ENCODE data around the gene NEMP1. TPM values are rescaled to one million over a fixed set of nuclear protein-coding genes. Genes with fewer than 3 reads are reported as not detected.

Gene NEMP1
- total RNA-seq, 4 donors from 2014 or later, result 4.0 to 66.7 (median 5.2) TPM

DNA sequence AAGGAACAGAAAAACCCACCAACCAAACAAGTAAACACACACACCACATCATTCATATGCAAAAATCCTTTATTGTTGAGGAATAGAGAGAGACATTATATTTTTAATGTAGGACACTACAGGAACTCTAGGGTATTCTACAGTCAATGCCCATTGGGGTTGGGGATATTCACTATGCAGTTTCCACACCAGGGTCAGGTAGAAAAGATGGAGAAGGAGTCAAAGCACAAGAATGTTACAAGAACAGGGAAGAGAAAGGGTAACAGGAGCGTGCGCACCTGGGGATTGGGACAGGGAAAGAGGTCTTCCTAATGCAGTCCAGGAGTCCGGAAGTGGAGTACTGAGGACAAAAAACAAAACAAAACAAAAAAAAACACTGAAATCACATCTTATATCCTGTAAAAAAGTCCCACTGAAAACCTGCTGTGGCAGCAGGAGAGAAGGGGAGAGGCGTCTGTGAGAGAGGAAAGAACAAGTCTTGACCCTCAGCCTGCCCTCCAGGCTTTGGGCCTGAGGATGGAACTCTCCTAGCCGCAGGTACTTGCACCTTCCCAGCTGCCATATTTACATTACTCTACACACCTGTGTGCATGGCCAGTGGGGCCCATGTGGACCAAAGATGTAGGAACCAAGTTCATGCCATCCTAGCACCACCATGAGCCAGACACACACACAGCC lies 68.5 kb downstream of the NEMP1 start:
- intact Hi-C loops (cut with DNase I; ENCODE audit: low total_unique reads) (loop anchor here (10.0 kb wide), 1 partner anchor 175 kb away; no protein-coding TSS in a partner anchor), in situ Hi-C loops (cut with MboI; ENCODE audit: low pct_ligation_motif_present in 1 of 4, low pct_unique_long_range_greater_than_20kb in 1 of 4, low sequenced_read_pairs in 3 of 4) (loop anchor here in 3 of 4 donors (10.0 kb wide), 3 partner anchors 45 to 165 kb away; partner anchors contain the start of gene MYO1A (in 1 of the 3))
- no peak for DNase-seq

DNA sequence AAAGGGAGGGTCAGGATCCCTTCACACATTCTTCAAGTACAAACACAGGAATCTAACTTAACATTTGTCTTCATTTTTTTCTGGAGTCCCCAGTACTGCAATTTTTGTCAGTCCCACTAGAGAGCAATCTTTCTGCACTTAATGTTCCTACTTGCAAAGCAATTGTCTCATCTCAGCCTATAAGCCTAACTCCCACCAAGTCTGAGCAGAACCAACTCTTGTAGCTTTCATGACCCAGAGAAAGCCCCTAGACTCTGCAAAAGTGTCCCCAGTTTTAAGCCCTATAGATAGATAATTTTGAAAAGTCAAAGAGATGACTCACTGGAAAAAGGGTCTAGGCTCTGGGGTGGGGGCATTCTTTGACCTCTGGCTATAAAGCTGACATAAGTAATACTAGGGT lies 70.4 kb downstream of the NEMP1 start:
- intact Hi-C loops (cut with DNase I; ENCODE audit: low total_unique reads), result loop anchor here (10.0 kb wide), 1 partner anchor 177 kb away; no protein-coding TSS in a partner anchor
- DNase-seq, result no peak
- Histone ChIP-seq H3K27me3 (no peaks in the 10 kb centered on the region), H3K9me3 (no peaks in the 10 kb centered on the region), H3K36me3 (peaks cover 0 to 3% (median 0%) of the 10 kb centered on the region in 4 donors), H3K27ac (peak overlapping the region; percentile 33 to 66 (median 52)), H3K4me3 (no peak overlapping the region), H3K4me1 (peaks cover 9 to 32% (median 23%) of the 10 kb centered on the region in 4 donors)
- TF ChIP-seq, protein P1, sequence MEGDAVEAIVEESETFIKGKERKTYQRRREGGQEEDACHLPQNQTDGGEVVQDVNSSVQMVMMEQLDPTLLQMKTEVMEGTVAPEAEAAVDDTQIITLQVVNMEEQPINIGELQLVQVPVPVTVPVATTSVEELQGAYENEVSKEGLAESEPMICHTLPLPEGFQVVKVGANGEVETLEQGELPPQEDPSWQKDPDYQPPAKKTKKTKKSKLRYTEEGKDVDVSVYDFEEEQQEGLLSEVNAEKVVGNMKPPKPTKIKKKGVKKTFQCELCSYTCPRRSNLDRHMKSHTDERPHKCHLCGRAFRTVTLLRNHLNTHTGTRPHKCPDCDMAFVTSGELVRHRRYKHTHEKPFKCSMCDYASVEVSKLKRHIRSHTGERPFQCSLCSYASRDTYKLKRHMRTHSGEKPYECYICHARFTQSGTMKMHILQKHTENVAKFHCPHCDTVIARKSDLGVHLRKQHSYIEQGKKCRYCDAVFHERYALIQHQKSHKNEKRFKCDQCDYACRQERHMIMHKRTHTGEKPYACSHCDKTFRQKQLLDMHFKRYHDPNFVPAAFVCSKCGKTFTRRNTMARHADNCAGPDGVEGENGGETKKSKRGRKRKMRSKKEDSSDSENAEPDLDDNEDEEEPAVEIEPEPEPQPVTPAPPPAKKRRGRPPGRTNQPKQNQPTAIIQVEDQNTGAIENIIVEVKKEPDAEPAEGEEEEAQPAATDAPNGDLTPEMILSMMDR (IDR thresholded peaks at IDR 0.05), result peak; percentile 58 to 76 (median 64)
- TF ChIP-seq POLR2AphosphoS5 (IDR thresholded peaks at IDR 0.05), result no peak
- in situ Hi-C loops (cut with MboI; ENCODE audit: low pct_ligation_motif_present in 1 of 4, low pct_unique_long_range_greater_than_20kb in 1 of 4, low sequenced_read_pairs in 3 of 4), result loop anchor here in 2 of 4 donors (10.0 kb wide), 2 partner anchors 47 to 57 kb away; partner anchors contain the start of gene MYO1A (in 1 of the 2)

More for the DNA sequence above, 68.5 kb downstream of the NEMP1 start:
- WGBS, 2 donors (ENCODE audit: low coverage in 1 of 2), result 92 to 100% methylated on average over 3 to 5 of the region's 5 CpGs
- Histone ChIP-seq H3K27me3 (no peaks in the 10 kb centered on the region), H3K4me3 (no peak overlapping the region), H3K36me3 (no peaks in the 10 kb centered on the region), H3K4me1 (peaks cover 9 to 27% (median 21%) of the 10 kb centered on the region in 4 donors), H3K9me3 (no peaks in the 10 kb centered on the region), H3K27ac (no peak overlapping the region)
- no peak for TF ChIP-seq POLR2A (IDR thresholded peaks at IDR 0.05)

DNA sequence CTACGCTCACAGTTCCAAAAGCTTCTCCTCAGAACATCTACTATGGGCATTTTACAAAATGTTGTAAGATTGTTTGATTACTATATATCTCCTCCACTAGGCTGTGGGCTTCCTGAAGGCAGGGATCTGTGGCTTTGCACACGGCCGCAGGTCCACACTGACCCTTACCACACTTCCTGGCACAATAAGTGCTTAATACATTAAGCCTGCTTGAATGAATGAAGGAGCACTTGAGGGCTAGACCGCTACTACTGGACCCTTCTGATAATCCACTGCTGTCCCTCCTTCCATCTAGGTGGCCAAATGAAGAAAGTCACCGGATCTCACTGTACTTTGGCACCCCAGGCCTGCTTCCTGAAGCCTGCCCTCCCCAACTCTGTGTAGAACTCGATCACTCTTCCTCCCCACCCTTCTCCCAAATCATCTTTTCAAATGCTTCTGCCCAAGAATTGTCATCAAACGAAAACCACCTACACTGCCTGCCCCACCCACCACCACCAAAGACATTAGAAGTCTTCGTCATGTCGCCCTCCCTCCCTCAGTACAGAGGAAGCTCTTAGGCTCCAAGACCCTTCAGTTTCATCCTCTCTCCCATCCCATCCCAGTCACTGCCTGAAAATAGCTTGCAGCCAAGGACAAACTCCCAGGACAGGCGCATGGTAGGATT lies 71.6 kb downstream of the NEMP1 start:
- Histone ChIP-seq H3K9me3 (no peaks in the 10 kb centered on the region), H3K4me3 (peak overlapping the region in 2 of 4 donors; percentile 77 to 86), H3K36me3 (peaks cover 0 to 9% (median 4%) of the 10 kb centered on the region in 4 donors), H3K4me1 (peaks cover 9 to 33% (median 25%) of the 10 kb centered on the region in 4 donors), H3K27me3 (no peaks in the 10 kb centered on the region), H3K27ac (peak overlapping the region; percentile 24 to 86 (median 78))
- 50 to 58% methylated on average over 2 to 10 of the region's 10 CpGs for WGBS, 2 donors (ENCODE audit: low coverage in 1 of 2)
- in situ Hi-C loops (cut with MboI; ENCODE audit: low pct_ligation_motif_present in 1 of 4, low pct_unique_long_range_greater_than_20kb in 1 of 4, low sequenced_read_pairs in 3 of 4), result loop anchor here in 2 of 4 donors (10.0 kb wide), 2 partner anchors 48 to 58 kb away; partner anchors contain the start of gene MYO1A (in 1 of the 2)
- intact Hi-C loops (cut with DNase I; ENCODE audit: low total_unique reads), result loop anchor here (2.0 to 10.0 kb wide), 2 partner anchors 56 to 178 kb away; no protein-coding TSS in a partner anchor
- TF ChIP-seq POLR2A (IDR thresholded peaks at IDR 0.05), result no peak
- TF ChIP-seq, protein P1 (IDR thresholded peaks at IDR 0.05), result no peak
- TF ChIP-seq POLR2AphosphoS5 (IDR thresholded peaks at IDR 0.05), result no peak
- no peak for TF ChIP-seq EP300 (IDR thresholded peaks at IDR 0.05; ENCODE audit: low read depth)
- no peak for DNase-seq

DNA sequence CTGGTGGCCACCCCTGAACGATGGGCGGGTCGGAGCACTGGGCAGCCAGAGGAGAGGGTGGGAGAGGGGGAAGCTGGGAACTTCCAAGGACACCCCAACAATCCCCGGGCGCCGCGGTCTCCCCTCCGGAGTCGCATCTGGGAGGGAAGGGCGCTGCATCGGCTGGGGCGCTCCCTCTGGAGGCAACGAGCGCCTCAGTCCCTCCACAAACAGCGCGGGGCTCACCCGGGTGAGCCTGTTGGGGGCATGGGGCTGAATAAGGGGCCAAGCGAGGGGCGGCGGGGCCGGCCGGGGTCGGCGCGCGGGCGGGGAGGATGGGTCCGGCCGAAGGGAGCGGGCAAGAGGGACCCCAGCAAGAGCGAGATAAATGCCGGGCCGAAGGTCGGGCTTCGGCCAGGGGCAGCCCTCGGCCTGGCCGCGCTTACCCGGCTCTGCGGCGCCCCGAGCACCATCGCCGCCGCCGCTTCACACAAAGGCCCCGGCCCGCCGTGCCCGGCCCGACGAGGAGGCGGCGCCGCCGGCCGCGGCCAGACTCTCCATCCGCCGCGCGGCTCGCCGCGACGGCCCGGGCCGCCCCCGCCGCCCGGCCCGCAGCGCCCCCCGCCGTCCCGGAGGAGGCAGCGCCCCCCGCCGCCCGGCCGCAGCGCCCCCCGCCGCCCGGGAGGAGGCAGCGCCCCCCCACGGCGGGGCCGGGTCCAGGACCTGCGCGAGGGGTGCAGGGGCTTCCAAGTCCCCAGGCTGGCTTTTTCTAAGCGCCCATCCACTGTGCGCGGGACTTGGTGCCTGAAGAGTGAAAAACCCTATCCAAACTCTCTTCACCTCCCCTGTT lies 72.4 kb downstream of the NEMP1 start, which contains the start of gene ZBTB39:
Gene ZBTB39 (minus strand): TSS at position 567 of the 829 bp plus-strand sequence. CDS start 1,629 bp downstream, outside the sequence.
- no peak for TF ChIP-seq POLR2AphosphoS5 (IDR thresholded peaks at IDR 0.05)
- TF ChIP-seq, protein P1 (IDR thresholded peaks at IDR 0.05), result peak; percentile 31 to 51 (median 34)
- peak; percentile 65 for DNase-seq
- intact Hi-C loops (cut with DNase I; ENCODE audit: low total_unique reads) (loop anchor here (2.0 to 10.0 kb wide), 2 partner anchors 57 to 179 kb away; no protein-coding TSS in a partner anchor), in situ Hi-C loops (cut with MboI; ENCODE audit: low pct_ligation_motif_present in 1 of 4, low pct_unique_long_range_greater_than_20kb in 1 of 4, low sequenced_read_pairs in 3 of 4) (loop anchor here in 2 of 4 donors (10.0 kb wide), 2 partner anchors 49 to 59 kb away; partner anchors contain the start of gene MYO1A (in 1 of the 2))
- Histone ChIP-seq H3K4me3 (peak within 1 kb of the TSS; percentile 72 to 100 (median 82)), H3K27ac (peak within 1 kb of the TSS; percentile 82 to 89 (median 86)), H3K27me3 (no peaks in the 10 kb centered on the region), H3K36me3 (peaks cover 0 to 9% (median 4%) of the 10 kb centered on the region in 4 donors), H3K4me1 (peaks cover 14 to 41% (median 32%) of the 10 kb centered on the region in 4 donors), H3K9me3 (no peaks in the 10 kb centered on the region)
- WGBS, 2 donors (ENCODE audit: low coverage in 1 of 2), result 0% methylated on average over 48 of the region's 94 CpGs; no CpG with 5 or more reads in 1 of the 2 donors

All from transverse colon (tissue), 4 donors.